ENCODE measurements around the gene ERF. TPM values are rescaled to one million over a fixed set of nuclear protein-coding genes. Genes with fewer than 3 reads are reported as not detected.

ERF gene
- total and polyA plus RNA-seq, 4 donors: 8.7 to 21.0 (median 13.8) TPM

DNA sequence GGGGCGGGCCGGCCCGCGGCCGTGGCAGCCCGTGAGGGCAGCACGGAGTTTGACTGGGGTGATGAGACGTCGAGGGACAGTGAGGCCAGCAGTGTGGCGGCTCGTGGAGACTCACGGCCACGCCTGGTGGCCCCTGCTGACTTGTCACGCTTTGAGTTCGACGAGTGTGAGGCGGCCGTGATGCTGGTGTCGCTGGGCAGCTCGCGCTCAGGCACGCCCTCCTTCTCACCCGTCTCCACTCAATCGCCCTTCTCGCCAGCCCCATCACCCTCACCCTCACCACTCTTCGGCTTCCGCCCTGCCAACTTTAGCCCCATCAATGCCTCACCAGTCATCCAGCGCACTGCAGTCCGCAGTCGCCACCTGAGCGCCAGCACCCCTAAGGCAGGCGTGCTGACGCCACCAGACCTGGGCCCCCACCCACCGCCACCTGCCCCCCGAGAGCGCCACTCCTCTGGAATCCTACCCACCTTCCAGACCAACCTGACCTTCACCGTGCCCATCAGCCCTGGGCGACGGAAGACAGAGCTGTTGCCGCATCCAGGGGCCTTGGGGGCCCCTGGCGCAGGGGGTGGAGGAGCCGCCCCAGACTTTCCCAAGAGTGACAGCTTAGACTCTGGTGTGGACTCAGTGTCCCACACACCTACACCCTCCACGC lies 18.6 kb upstream of the ERF start:
- Histone ChIP-seq H3K9ac (ENCODE audit: low read depth in 1 of 2, low read length in 2 of 2) (no peak overlapping the region), H3K36me3 (ENCODE audit: control insufficient read depth in 4 of 4, insufficient read depth in 3 of 4, low read depth in 1 of 4, low read length in 3 of 4) (peaks cover 5 to 21% (median 12%) of the 10 kb centered on the region in 4 donors), H3K9me3 (ENCODE audit: control insufficient read depth in 4 of 4, low read length in 3 of 4) (no peaks in the 10 kb centered on the region), H3K27me3 (ENCODE audit: control insufficient read depth in 4 of 4, insufficient read depth in 4 of 4, low read length in 3 of 4) (no peaks in the 10 kb centered on the region), H3K27ac (ENCODE audit: low read depth in 1 of 2, low read length in 2 of 2) (no peak overlapping the region), H3K4me3 (ENCODE audit: low read depth in 1 of 3, low read length in 3 of 3) (no peak overlapping the region), H3K4me1 (ENCODE audit: control insufficient read depth in 4 of 4, insufficient read depth in 4 of 4, low read length in 3 of 4) (peaks cover 17 to 52% (median 29%) of the 10 kb centered on the region in 4 donors)
- 97% methylated on average over 43 of the region's 43 CpGs for WGBS
- TF ChIP-seq RXRA (IDR thresholded peaks at IDR 0.05) (no peak), YY1 (IDR thresholded peaks at IDR 0.05) (no peak), RAD21 (IDR thresholded peaks at IDR 0.05) (no peak), HNF4A (conservative IDR thresholded peaks at IDR 0.05) (no peak), SP1 (IDR thresholded peaks at IDR 0.05) (no peak), JUND (IDR thresholded peaks at IDR 0.05) (no peak), FOXA1 (IDR thresholded peaks at IDR 0.05) (no peak), TAF1 (conservative IDR thresholded peaks at IDR 0.05) (no peak), NR2F2 (IDR thresholded peaks at IDR 0.05) (no peak)
- TF ChIP-seq, protein P1, sequence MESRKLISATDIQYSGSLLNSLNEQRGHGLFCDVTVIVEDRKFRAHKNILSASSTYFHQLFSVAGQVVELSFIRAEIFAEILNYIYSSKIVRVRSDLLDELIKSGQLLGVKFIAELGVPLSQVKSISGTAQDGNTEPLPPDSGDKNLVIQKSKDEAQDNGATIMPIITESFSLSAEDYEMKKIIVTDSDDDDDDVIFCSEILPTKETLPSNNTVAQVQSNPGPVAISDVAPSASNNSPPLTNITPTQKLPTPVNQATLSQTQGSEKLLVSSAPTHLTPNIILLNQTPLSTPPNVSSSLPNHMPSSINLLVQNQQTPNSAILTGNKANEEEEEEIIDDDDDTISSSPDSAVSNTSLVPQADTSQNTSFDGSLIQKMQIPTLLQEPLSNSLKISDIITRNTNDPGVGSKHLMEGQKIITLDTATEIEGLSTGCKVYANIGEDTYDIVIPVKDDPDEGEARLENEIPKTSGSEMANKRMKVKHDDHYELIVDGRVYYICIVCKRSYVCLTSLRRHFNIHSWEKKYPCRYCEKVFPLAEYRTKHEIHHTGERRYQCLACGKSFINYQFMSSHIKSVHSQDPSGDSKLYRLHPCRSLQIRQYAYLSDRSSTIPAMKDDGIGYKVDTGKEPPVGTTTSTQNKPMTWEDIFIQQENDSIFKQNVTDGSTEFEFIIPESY (IDR thresholded peaks at IDR 0.05): no peak
- TF ChIP-seq, protein P2, sequence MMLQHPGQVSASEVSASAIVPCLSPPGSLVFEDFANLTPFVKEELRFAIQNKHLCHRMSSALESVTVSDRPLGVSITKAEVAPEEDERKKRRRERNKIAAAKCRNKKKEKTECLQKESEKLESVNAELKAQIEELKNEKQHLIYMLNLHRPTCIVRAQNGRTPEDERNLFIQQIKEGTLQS (IDR thresholded peaks at IDR 0.05): no peak
- TF ChIP-seq, protein P3, sequence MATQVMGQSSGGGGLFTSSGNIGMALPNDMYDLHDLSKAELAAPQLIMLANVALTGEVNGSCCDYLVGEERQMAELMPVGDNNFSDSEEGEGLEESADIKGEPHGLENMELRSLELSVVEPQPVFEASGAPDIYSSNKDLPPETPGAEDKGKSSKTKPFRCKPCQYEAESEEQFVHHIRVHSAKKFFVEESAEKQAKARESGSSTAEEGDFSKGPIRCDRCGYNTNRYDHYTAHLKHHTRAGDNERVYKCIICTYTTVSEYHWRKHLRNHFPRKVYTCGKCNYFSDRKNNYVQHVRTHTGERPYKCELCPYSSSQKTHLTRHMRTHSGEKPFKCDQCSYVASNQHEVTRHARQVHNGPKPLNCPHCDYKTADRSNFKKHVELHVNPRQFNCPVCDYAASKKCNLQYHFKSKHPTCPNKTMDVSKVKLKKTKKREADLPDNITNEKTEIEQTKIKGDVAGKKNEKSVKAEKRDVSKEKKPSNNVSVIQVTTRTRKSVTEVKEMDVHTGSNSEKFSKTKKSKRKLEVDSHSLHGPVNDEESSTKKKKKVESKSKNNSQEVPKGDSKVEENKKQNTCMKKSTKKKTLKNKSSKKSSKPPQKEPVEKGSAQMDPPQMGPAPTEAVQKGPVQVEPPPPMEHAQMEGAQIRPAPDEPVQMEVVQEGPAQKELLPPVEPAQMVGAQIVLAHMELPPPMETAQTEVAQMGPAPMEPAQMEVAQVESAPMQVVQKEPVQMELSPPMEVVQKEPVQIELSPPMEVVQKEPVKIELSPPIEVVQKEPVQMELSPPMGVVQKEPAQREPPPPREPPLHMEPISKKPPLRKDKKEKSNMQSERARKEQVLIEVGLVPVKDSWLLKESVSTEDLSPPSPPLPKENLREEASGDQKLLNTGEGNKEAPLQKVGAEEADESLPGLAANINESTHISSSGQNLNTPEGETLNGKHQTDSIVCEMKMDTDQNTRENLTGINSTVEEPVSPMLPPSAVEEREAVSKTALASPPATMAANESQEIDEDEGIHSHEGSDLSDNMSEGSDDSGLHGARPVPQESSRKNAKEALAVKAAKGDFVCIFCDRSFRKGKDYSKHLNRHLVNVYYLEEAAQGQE (IDR thresholded peaks at IDR 0.05): no peak
- TF ChIP-seq, protein P4, sequence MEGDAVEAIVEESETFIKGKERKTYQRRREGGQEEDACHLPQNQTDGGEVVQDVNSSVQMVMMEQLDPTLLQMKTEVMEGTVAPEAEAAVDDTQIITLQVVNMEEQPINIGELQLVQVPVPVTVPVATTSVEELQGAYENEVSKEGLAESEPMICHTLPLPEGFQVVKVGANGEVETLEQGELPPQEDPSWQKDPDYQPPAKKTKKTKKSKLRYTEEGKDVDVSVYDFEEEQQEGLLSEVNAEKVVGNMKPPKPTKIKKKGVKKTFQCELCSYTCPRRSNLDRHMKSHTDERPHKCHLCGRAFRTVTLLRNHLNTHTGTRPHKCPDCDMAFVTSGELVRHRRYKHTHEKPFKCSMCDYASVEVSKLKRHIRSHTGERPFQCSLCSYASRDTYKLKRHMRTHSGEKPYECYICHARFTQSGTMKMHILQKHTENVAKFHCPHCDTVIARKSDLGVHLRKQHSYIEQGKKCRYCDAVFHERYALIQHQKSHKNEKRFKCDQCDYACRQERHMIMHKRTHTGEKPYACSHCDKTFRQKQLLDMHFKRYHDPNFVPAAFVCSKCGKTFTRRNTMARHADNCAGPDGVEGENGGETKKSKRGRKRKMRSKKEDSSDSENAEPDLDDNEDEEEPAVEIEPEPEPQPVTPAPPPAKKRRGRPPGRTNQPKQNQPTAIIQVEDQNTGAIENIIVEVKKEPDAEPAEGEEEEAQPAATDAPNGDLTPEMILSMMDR (IDR thresholded peaks at IDR 0.05; ENCODE audit: low read depth, low read length, missing input control): no peak
- TF ChIP-seq, protein P5, sequence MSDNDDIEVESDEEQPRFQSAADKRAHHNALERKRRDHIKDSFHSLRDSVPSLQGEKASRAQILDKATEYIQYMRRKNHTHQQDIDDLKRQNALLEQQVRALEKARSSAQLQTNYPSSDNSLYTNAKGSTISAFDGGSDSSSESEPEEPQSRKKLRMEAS (IDR thresholded peaks at IDR 0.05): no peak
- peak; percentile 32 for DNase-seq (ENCODE audit: low spot score)

DNA sequence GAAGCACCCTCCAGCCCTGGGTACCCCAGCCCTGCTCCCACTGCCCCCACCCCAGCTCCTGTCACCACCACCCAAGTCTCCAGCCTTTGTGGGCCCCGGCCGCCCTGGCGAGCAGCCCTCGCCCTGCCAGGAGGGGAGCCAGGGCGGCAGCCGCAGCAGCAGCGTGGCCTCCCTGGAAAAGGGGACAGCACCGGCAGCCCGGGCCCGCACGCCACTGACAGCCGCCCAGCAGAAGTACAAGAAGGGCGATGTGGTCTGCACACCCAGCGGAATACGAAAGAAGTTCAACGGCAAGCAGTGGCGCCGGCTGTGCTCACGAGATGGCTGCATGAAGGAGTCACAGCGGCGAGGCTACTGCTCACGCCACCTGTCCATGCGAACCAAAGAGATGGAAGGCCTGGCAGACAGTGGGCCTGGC lies 18.1 kb upstream of the ERF start:
- Histone ChIP-seq H3K27me3 (ENCODE audit: control insufficient read depth in 4 of 4, insufficient read depth in 4 of 4, low read length in 3 of 4) (no peaks in the 10 kb centered on the region), H3K27ac (ENCODE audit: low read depth in 1 of 2, low read length in 2 of 2) (no peak overlapping the region), H3K9me3 (ENCODE audit: control insufficient read depth in 4 of 4, low read length in 3 of 4) (no peaks in the 10 kb centered on the region), H3K4me3 (ENCODE audit: low read depth in 1 of 3, low read length in 3 of 3) (no peak overlapping the region), H3K36me3 (ENCODE audit: control insufficient read depth in 4 of 4, insufficient read depth in 3 of 4, low read depth in 1 of 4, low read length in 3 of 4) (peaks cover 5 to 21% (median 12%) of the 10 kb centered on the region in 4 donors), H3K9ac (ENCODE audit: low read depth in 1 of 2, low read length in 2 of 2) (no peak overlapping the region), H3K4me1 (ENCODE audit: control insufficient read depth in 4 of 4, insufficient read depth in 4 of 4, low read length in 3 of 4) (peaks cover 12 to 47% (median 25%) of the 10 kb centered on the region in 4 donors)
- DNase-seq (ENCODE audit: low spot score): no peak
- WGBS: 97% methylated on average over 23 of the region's 23 CpGs
- TF ChIP-seq, protein P1 (IDR thresholded peaks at IDR 0.05): no peak
- TF ChIP-seq RAD21 (IDR thresholded peaks at IDR 0.05): no peak
- TF ChIP-seq, protein P4 (IDR thresholded peaks at IDR 0.05; ENCODE audit: low read depth, low read length, missing input control): no peak
- TF ChIP-seq FOXA1 (IDR thresholded peaks at IDR 0.05): no peak
- TF ChIP-seq, protein P2 (IDR thresholded peaks at IDR 0.05): no peak
- TF ChIP-seq HNF4A (conservative IDR thresholded peaks at IDR 0.05): no peak
- TF ChIP-seq, protein P5 (IDR thresholded peaks at IDR 0.05): no peak
- no peak for TF ChIP-seq JUND (IDR thresholded peaks at IDR 0.05)
- no peak for TF ChIP-seq NR2F2 (IDR thresholded peaks at IDR 0.05)
- no peak for TF ChIP-seq RXRA (IDR thresholded peaks at IDR 0.05)
- TF ChIP-seq GABPA (IDR thresholded peaks at IDR 0.05 in 1 of 2, conservative IDR thresholded peaks at IDR 0.05 in 1 of 2): no peak
- TF ChIP-seq SP1 (IDR thresholded peaks at IDR 0.05): no peak
- no peak for TF ChIP-seq YY1 (IDR thresholded peaks at IDR 0.05)
- TF ChIP-seq EGR1 (IDR thresholded peaks at IDR 0.05; ENCODE audit: low read depth in 2 of 2): no peak

Data from liver (tissue), 9 donors.